NCI-H345 treated with DMSO at 0.1 percent for 48 hours (cell line): ENCODE data around the gene CEP76.

Experiments
- DNase-seq: peaks from one replicate; lab custom pipeline; 2025; ENCODE audit not compliant: unreplicated experiment; lab: John Stamatoyannopoulos, UW

CEP76 gene

DNA sequence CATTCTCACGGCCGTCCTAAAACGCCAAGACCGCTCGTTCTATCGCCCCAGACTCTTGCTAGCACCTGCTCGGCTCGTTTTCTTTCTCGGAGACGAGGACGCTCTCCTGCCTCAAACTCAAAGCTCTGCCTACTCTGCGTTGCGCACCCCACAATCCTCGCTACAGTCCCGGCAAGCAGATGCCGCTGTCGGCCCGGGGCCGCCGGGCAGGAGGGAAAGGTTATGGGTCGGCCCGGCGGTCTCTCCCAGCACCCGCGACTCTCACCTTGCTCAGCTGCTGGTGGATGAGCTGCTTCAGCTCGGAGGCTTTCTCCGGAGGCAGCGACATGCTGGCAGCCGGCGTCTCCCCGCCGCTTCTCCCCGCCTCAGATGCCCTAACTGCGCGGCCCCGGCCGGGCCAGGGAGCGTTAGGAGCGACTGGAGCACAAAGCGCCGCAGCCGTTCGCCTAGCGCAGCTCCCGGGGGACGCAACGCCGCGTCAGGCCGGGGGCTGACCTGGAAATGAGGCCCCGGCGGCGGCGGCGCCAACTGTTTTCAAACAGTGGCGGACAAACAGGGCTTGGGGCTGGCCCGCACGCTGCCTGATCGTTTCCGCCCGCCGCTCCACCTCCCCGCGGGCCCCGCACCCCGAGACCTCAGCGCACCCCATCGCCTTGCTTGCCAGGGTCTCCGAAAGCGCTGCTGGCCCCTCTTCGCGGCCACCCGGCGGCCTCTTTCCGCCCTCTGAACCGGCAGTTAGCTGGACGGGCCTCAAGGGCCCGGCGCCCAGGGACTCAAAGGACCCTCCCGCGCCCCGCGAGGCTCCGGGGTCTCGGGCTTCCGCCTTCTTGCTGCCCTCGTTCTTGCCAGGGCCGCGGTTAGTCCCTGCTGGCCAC, at the start of gene CEP76, which contains the start of gene PSMG2:
TSS of gene CEP76 (minus strand) at position 503 of the 875 bp plus-strand sequence. CDS start at position 328, 175 bp downstream.
TSS of gene PSMG2 (plus strand) at position 822 of the 875 bp plus-strand sequence. CDS start 66 bp downstream, outside the sequence.
- peak; percentile 64 for DNase-seq

GRCh38 chr18:12751891-12752290, 49.4 kb upstream of the CEP76 start:
- DNase-seq, result no peak

DNA sequence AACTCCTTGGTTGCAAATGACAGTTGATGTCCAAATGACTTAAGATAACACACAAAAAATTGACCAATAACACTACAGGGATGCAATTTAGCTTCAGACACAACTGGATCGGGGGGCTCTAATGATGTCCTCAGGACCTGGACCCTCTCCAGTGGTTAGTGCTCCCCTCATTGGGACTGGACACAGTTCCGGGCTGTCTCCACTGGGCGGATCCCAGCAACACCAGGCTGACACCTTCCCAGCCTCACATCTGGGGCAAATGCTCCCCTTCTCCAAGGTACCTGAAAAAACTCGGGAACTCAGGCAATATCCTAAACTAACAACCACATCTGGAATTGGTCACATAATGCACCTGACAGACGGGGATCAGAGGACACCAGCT, 49.0 kb upstream of the CEP76 start:
- DNase-seq, result no peak

DNA sequence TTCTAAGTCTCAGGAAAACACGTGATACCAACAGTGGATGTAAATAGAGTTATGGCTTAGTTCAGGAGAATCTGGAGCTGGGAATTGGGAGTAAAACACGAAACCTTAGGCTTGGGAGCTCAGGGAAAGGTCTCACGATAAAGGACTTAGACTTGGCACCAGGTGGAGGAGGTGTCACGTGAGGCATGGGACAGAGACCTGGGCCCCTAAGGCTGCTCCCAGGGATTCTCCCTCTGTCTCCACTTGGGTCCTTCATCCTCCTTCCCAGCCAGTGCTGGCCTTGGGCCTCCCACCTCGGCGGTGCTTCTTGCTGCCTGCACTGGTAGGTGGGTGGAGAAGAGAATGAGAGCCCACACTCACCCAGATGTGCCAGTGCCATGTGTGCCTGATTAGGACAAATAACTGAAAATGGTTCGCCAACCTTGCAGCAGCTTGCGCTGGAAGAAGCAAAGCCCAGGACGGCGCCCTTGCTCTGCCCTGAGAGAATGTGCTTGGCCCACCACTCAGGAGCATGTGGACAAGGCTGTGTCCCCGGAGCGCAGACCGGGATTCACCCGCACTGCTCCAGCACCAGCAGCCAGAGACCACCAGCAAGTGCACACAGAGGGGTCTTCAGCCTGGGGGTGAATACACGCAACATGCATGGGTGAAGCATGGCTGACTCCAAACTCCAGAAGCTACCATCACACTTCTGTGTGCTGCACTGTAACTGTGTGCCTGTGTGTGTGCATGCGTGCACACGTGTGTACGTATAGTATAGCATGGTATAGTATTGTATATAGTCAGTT, 48.4 kb upstream of the CEP76 start:
- DNase-seq, result no peak

DNA sequence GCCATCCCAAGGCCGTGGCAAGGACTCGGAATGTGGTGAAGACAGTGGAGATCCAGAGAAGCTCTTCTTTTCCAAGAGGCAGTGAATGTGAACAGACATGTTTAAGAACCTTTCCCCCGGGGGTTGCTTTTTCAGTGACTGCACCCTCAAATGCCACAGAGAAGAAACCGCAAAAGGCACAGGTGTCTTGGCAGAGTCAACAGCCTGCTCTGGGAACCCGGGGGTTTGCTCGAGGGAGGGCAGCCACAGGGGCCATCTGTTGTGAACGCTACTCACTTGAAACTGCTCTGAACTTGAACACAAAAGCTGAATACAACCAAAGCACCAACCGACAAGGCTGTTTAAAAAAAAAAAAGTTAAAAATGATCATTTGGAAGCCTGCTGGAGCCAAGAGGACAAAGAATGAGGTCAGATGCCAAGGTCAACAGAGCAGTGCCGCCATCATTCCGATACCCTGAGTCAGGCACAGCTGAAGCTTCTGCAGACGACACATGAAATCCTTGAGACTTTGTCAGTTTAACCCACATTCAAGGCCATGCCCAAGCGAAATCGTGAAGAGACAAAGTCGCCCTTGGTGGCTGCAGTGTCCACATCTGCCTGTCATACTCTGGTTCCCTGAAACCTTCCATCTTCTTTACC, 47.7 kb upstream of the CEP76 start:
- DNase-seq, result no peak

DNA sequence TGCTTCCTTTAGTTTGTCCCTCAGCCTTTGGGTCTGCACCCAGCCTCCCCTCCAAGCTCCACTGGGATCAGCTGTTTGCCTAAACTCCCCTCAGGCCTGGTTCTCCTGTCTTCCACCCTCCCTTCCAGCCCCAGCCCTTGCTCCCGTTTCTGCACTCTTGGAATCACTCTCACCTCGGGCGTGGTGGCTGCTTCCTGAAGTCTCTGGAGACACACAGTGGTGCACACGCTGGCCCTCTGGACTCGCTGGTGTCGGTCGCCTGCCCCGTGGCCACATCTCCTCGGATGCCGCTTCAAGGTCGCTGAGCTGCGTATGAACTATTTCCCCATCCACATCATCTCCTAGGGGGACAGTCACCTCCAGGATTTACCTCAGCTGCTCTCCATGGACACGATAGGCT, 46.6 kb upstream of the CEP76 start:
- no peak for DNase-seq

DNA sequence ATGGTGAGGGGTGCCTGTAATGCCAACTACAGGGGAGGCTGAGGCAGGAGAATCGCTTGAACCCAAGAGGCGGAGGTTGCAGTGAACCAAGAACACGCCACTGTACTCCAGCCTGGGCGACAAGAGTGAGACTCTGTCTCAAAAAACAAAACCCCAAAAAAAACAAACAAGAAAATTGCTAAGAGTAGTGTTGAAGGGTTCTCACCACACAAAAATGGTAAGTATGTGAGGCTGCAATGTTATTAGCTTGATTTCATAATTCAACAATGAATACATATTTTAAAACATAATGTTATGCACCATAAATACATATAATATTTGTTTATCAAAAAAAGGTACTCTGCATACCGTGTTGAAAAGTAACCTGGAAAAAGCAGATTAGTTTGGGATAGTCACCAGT, 46.1 kb upstream of the CEP76 start:
- DNase-seq, result no peak

DNA sequence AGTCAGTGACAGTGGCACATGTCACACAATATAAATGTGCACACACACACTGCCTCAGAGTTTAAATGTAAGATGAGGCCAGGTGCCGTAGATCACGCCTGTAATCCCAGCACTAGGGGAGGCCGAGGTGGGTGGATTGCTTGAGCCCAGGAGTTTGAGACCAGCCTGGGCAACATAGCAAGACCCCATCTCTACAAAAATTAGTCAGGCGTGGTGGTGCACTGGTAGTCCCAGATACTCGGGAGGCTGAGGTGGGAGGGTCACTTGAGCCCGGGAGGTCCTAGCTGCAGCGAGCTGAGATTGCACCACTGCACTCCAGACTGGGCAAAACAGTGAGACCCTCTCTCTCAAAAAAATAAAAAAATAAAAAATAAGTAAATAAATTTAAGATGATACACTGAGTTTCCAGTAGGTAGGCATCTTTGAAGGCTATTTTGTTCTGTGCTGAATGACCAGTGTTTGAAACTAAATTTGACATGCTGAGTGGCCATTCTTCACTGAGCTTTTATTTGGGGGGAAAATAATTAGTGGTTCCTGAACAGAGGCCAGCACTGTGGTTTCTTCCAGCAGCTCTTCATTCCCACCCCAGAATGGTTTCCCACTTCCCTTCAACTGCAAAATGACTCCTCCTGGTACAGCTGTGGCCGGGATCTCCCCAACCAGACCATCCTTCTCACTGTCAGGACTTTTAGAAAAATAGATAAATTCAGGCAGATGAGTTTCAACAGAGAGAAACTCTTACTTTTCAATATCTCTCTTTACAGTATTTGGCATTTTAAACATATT, 45.2 kb upstream of the CEP76 start:
- no peak for DNase-seq

DNA sequence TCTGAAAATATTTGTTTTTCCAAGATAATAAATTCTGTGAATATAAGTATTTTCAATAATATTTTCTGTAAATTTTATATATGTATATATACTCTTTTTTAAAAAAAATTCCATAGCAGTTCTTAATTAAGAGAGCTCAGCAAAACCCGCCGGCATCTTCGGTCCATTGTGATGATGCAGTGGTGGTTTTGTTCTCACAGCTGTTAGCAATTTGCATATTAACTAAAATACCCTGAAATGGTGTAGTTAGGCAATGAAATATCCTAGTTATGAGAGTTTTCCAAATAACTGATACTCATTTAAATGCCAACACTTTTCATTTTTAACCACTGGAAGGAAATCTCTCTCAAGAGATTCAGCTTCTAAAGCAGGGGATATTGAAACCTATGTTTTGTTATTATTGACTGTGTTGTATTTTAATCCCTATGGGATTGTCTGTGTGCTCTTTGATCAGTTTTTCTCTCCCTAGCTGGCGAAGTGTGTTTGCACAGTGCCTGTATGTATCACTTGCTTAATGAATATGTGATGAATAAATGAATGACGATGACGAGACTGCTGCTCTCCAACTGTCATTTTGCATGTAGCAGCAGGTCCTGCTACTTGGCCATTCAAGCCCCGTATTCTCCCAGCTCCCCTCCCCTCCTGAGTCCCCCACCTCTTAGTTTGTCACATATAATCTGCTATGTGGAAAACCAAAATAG, 42.7 kb upstream of the CEP76 start:
- DNase-seq, result no peak

DNA sequence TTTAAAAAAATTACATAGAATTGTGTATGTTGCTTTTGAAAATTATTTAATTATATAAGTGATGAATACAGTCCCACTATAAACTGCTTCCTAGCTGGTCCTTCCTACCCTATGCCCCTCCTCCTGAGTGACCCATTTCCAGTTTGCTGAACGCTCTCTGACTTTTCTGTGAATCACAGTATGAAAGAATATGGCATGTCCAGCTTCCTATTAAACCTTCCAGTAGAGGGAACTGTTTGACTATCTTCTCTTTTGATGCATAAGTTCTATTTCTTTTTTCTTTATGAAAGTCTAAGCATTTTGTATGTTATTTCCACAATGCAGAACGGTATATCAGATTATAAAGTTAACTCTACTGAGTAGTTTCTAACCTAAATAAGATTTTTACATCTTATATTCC, 41.6 kb upstream of the CEP76 start:
- peak; percentile 10 for DNase-seq

- DNase-seq, result no peak
Observed at GRCh38 chr18:12742453-12742852, 39.9 kb upstream of the CEP76 start.

- DNase-seq, result peak; percentile 93
Observed at GRCh38 chr18:12741351-12741750, 38.8 kb upstream of the CEP76 start.

GRCh38 chr18:12737243-12737902, 34.9 kb upstream of the CEP76 start:
- no peak for DNase-seq

DNA sequence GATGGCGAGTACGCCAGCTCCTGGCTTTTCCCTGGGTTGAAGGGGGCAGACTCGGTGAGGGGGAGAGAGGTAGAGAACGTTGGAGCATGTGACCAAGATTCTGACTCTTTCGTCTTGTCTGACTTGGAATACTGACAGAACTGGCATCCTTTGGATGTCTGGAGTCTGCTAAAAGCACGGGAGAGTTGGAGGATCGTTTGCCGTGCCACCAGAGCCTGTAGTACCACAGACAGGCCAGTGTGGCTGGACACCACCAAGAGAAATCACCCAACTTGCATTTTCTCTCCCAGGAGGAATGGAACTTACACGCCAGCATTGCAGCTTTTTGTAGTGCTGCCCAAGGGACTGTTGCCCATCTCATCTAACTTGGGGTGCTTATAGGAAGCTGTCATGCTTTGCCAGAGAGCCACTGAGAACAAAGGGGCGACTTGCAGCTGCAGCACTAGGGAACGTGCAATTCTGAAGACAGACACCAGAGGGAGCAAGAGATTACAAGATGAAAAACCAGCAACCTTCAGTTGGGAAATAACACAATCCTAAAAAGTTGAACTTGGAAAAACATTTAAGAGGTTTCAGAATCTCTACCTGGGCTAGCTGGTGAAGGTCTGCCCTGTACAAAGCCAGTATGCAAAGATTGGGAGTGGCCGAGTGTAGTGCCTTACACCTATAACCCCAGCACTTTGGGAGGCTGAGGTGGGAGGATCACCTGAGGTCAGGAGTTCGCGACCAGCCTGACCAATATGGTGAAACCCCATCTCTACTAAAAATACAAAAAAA, 24.4 kb upstream of the CEP76 start:
- DNase-seq, result peak; percentile 58

DNA sequence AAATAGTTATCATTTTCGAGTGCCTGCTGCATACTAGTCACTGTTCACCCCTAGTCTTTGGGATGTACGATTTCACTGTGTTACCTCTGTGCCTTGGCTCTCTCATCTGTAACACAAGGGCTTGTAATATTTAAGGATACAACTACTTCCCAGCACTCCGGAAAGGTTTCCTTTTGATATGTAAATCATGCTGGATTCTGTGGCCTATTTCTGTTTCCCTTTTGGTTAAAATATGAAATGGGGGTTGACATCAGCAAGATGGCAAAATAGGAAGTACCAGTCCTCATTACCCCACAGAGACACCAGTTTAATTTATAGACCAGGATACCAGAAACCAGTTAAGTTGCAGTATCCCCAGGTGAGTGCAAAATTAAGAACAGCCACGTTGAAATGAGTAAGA, 23.8 kb upstream of the CEP76 start:
- DNase-seq, result no peak

- no peak for DNase-seq
Observed at GRCh38 chr18:12722731-12723130, 20.2 kb upstream of the CEP76 start.

- no peak for DNase-seq
Observed at GRCh38 chr18:12721495-12722275, 19.2 kb upstream of the CEP76 start.

- no peak for DNase-seq
Observed at GRCh38 chr18:12711446-12711845, 8.9 kb upstream of the CEP76 start.
